ENCODE results near the gene SNX22.

GRCh38 chr15:64137226-64137833, 14.2 kb upstream of the SNX22 start:
- TF ChIP-seq POLR2A (IDR thresholded peaks at IDR 0.05): no peak
- TF ChIP-seq CTCF (IDR thresholded peaks at IDR 0.05): no peak

All from gastroesophageal sphincter (tissue), 3 donors.